HG02884 (cell line): ENCODE measurements around the gene NBEA.

Experiments
- ATAC-seq: cut with Tn5 transposase; IDR thresholded peaks from one replicate; pipeline ENCODE4 v1.9.1; 2021; ENCODE audit warnings: mild to moderate bottlenecking, moderate library complexity; ENCODE audit not compliant: unreplicated experiment

The NBEA gene

DNA sequence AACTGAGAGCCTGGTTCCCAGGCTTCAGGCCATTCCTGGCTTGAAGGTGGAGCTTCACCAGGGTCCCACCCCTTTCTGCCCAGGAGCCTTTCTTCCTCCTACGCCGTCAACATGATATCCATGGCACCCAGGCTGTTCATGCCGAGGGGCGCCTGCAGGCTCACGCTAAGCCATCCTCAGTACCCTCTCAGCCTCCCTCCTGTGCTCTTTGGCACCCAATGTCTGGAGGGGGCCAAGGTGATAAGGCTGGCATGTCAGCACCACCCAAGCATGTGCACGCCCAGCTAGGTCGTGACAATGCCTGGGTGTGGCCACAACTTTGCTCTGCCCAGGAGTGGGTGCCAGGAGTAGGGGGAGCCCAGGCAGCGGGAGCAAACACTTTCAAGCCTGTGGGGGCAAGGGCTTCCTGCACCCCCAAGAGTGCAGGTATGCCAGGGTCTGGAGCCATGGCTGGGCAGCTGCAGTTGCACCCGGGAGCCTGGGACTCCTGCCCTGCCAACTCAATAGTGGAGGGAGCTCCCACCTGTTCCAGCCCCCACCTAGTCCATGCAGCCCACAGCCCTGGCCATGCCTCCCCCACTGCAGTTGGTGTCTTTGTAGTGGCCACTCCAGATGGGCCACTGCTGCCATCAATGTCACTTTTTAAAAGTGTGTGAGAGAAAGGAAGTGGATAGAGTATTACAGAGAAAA is 314.5 kb downstream of the NBEA start:
- no peak for ATAC-seq

DNA sequence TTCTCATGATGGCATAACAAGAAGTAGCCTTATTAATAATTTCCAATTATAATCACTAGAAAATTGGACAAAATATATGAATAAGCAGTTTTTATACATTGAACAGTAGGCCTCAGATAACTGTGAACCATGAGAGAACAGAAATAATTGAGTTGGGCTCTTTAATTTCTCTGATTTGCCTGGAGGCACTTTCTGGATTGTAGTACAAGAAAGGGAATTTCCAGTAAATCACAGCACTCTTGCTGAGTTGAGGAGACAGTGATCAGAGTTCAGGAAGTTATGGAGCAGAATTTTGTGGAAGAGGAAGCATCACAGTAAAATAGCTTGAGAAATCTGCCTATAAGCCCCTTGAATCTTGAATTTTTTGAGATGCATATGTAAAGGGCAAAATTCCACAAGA is 318.2 kb downstream of the NBEA start:
- ATAC-seq: no peak

DNA sequence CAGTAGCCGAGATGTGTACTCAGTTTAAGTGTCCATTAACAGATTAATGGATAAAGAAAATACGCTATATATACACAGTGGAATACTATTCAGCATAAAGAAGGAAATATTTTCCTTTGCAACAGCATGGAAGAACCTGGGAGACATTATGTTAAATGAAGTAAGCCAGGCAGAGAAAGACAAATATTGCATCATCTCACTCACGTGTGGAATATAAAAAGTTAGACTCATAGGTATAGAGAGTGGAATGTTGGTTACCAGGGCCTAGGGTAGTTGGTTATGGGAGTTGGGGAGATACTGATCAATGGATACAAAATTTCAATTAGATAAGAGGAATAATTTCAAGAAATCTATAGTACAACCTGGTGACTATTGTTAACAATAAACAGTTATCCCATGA is 324.3 kb downstream of the NBEA start:
- no peak for ATAC-seq

DNA sequence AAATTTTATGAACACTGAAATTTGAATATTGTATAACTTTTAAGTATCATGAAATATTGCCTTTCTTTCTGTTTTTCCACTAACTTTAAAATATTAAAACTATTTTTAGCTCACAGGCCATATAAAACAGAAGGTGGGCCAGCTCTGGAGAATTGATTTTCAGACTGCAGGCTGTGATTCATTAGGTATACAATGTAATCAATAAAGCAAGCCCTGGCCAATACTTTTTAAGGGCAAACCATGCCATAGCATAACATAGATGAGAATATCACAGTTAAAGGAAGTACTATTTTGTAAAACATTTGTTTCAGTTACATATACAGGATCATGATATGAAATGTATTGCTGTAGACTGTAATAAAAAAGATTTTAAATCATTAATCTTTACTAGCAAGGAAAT is 336.8 kb downstream of the NBEA start:
- ATAC-seq: no peak

DNA sequence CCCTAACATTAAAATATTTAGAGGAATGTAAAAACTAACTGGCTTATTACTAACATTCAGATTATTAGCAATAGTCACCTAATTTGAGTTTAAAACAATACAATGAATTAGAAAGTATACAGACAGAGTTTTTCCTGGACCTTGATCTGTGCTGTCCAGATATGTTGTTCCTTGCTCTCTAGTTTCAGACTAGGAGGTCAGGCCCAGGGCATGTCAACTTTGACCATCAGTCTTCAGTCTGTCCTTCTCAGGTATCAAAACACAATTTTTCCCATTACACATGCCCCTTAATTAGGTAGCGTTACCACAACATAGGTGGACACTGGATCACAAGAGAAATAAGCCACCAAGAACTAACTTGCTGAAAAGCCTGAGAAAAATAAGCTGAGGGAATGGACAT is 337.4 kb downstream of the NBEA start:
- no peak for ATAC-seq

DNA sequence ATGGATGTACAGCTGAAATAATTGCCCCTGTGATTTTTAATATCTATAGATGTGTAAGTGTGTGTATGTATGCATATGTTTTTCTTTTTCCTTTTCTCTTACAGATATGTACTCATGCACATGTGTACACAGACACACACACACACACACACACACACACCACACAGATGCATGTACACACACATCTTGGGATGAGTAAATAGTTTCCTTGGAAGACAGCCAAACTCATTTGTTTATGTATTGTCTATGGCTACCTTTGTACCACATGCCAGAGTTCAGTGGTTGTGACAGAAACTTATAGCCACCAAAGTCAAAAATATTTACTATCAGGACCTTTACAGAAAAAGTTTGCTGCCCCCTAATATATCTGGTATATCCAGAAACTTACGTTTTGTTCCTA is 341.8 kb downstream of the NBEA start:
- ATAC-seq: no peak

DNA sequence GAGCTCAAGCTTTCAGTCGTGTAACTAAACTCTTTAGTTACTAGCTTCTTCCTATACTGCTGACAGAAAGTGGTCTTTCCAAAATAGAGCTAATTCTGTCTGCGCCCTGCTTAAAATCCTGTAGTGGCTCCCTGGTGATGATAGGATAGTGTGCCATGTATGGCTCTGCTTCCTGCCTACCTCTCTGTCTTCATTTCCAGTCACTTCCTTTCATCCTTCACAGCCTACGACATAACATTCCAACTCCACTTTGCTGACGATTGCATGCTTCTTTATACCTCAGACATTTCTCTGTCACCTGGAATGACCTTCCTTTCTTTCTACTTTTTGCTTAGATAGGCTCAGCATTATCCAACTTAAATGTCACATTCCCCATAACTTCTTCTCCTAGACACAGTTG is 343.6 kb downstream of the NBEA start:
- ATAC-seq: no peak

DNA sequence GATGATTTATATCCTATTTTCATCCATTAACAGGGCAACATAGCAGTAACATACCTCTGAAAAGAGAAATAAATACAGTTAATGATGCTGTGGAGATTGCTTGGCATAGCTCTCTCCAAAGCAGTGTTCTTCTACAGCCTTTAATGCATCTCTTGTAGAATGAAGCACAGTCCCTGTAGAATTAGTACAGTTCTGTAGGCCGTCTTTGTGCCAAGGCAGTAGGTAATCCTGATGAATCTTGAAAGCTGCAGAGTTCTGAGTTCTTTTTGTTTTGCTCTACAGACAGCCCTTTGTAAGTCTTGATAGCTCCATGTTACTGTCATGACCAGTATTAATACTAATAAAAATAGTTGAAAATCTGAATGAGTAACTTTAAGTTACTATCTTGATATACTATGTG is 350.3 kb downstream of the NBEA start:
- ATAC-seq: no peak

DNA sequence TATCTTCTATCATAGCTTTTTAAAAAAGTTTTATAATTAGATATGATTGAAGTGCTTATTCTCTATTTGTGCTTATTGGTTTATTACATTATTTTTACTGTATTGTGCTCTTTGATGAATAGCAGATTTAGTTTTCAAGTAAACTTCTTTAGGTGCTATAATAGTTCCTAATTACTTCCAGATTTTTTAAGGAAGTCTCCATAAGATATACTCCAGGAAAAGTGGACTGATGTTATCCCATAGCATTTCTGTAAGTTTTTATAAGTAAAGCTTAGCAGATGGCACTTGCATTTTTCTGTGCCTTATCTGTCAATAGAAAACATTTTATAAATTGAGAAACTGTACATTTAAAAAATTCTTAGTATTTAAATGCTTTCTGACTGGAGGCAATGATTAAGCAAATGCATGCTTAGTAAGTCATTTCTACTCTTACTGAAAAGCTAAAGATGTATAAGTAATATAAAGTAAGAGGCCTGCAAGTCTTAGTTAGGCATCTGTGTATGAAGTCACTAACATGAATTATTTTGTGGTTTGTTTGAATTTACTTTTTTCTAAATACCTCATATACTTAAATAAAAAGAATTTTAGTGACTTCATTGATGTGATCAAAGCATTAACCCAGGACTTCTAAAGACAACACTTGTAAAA is 351.6 kb downstream of the NBEA start:
- no peak for ATAC-seq

DNA sequence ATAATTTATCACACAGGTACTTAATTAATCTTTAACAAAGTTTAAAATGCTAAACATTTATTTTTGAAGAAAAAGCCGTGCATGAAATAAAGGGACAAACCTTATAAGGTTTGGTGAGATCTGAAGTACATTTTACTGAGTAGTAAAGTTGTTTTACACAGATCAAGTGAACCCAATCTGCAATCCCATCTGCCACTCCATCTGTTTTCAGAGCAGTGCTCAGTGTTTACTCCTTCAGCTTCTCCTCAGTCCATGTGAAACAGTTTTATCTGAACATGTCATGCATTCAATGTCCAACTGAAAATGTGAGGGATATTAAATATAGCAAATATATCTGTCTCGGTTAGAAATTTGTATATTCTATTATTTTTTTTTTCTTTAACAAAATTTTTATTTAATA is 367.6 kb downstream of the NBEA start:
- no peak for ATAC-seq

DNA sequence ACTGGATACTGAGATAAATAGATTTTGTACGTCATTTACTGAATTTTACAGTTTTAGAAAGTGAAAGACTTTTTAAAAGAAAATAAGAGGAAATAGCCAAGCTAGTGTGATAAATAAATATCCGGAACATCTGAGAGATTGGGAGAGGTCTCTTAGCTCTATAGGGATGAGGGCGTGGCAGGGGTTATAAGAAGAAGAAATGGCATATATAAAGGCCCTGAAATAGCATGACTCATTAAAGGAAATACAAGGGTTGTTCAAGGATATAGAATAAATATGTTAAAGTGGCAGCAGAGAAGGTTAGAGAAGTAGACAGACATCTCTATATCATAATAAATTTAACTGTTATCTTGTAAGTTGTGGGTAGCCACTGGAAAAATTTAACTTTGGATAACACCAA is 390.1 kb downstream of the NBEA start:
- ATAC-seq: no peak

DNA sequence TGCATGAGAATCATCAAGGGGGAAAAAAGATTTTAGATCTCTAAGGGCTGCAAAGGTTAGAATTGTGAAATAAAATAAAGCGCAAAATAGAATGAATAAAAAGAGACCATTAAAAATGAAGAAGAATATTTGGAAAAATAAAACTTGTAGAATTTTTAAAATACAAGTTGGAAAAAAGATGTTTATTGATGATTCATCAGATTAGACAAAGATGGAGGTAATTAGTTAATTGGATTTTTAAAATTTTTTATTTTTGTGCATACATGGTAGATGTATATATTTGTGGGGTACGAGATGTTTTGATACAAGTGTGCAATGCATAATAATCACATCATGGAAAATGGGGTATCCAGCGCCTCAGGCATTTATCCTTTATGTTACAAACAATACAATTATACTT is 391.1 kb downstream of the NBEA start:
- ATAC-seq: no peak

DNA sequence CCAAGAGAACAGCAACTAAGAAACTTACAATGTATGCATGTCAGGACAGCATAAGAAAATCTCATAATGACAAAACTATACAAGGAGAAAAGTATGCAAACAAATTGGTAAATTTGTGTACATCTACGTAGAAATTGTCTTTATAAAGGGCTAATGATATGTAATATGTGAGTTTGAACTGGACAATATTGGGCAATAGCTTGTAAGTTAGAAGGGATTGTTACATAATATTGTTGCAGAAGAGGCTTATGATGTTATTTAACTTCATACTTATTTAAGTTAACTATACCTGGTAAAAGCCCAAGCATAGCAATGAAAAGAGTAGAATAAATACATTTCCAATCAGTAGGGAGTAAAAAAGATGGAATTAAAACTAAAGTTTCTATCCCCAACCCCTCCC is 400.4 kb downstream of the NBEA start:
- ATAC-seq: no peak

DNA sequence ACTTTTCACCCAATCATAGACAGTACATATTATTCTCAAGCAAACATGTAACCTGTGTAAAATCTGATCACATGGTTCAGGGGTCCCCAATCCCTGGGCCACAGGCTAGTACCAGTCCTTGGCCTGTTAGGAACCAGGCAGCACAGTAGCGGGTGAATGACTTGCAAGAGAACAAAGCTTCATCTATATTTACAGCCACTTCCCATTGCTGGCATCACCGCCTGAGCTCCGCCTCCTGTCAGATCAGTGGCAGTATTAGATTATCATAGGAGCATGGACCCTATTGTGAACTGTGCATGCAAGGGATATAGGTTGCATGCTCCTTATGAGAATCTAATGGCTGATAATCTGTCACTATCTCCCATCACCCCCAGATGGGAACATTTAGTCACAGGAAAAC is 401.3 kb downstream of the NBEA start:
- no peak for ATAC-seq

DNA sequence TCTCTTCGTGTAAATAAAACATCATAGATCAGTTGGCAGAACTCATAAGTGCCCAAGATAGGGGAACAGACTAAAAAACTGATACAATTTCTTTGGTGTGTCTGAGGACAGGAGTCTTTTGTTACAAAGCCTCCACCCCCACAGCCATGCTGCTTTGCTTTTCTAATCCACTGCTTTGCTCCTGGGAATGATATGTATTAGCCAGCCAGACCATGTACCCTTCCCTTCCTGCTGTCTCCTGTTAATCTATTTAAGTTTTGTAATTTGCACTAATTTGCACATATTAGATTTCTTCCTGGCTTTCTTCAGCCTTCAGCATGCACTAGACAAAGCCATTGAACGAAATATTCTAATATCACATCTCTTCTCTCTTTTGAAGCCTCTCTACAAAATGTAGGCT is 403.9 kb downstream of the NBEA start:
- ATAC-seq: no peak

DNA sequence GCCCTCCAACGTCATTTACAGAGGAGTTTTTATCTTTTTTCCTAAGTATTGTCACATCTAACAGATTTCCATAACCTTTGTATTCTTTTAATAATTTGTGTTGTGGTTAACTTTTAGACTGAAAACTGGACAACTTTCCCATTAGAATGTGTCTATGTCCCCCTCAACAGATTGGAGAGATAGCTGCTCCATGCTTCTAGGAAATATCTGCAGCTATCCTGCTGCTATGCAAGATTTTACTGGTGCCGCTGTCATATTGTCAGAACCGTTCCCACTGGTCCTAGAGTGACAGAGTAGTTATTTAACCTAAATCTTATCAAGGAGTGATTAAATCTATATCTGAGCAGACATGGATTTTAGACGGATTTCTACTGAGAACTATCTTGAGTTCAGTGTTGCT is 404.4 kb downstream of the NBEA start:
- ATAC-seq: no peak

DNA sequence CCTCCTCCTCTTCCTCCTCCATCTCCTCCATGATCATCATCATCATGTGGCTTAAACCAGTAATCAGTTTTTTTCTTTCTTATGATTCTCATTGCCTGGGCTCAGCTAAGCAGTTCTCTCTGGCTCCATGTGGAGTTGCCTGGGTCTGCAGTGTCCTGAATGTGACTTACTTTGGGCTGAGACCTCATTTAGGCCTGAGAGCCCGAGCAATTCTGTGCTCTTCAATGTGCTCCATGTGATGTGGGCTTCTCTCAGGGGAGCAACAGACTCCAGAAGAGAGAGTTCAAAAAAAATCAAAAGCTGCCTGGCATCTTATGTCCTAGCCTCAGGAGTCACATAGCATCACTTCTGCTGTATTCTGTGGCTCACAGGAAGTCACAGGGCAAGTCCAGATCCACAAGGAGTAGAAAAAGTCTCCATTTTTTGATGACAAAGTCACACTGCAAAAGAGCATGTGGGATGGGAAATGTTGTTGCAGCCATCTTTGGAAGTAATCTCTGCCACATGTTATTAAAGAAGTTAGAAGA is 405.7 kb downstream of the NBEA start:
- ATAC-seq: no peak

DNA sequence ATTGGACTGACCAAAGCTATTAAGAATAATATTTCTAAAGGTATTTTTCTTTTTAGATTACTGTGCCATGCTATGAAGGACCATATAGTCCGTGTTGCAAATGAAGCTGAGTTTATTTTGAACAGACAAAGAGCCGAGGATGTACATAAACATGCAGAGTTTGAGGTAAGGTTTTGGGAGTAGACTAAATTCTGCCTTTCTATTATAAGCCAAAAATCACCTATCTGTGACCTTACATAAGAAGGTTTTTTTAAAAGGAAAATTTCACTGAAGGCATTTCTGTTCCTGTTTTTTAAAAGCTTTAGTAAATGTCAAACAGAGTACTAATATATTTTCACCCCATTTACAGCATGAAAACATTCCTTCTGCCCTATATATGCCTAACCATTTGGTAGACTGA is 407.0 kb downstream of the NBEA start:
- no peak for ATAC-seq

DNA sequence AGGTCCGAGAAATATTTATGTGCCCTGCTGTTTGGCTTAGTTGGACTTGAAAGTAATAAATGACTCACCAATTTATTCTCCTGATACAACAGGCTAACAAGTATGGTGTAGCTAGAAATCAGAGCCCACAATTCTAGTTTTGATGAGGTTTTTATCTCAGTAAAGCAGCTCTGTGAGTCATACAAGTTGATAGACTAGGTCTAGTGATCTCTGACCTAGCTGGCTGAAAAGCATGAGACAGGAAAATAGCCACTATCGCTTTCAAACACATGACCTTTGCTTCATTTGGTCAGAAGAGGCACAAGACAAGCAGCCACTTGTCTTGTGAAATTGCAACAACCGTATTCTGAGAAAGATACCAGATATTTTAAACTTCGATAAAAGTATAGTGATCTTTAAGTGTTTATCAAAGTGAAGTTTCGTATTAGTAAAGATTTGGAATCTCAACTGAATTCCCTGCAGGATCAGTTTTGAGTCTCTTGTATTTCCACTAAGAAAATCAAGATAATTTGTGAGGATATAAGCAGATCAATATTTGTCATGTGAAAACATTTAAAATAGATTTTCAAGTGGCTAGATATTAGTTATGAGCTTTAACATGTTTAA is 407.7 kb downstream of the NBEA start:
- peak; percentile 54 for ATAC-seq

DNA sequence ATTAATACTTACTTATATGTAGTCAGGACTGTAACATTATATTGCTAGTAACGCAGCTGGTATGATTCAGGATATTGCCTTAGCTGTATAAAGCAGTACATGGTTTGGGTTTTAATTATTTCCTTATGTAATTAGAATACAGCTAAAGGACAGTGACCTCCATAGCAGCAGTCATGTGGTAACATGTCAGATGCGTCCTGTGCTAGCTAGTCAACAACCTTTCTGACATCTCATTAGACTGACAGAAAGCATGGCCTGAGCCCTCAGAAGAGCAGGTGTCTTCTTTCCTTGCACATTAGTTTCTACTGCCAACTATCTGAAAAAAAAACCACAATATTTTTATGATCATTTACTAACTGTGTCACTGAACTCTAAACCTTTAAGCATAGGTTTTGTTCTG is 412.2 kb downstream of the NBEA start:
- no peak for ATAC-seq

DNA sequence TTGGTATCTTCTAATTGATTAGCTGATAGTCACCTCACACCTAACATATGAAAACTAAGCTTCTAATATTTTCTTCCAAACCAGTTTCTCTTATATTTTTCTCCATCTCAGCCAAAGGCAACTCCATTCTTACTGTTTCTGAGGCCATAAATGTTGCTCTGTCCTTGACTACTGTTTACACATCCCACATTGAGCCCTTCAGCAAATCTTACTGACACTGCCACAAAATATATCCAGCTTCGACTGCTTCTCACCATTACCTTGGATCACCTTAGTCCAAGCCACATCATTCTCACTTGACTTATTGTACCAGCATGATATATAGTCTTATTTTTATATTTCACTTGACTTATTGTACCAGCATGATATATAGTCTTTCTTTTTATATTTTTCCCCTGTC is 412.8 kb downstream of the NBEA start:
- ATAC-seq: no peak

DNA sequence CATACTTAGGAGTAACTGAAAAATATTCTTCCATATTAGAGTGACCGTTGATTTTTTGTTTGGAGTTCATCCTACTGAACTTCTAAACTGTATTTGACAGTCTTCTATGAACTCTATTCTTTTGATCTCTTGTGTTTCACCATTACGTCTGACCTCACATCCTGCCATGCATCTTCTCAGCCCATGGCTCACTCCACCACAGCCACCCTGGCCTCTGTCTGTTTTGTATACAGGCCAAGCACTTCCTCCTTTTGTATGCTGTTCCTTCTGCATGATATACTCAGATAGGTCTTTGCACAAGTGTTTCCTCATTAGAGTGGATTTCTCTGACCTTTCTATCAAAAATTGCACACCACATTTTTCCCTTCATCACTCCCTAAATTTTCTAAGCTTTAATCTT is 414.5 kb downstream of the NBEA start:
- no peak for ATAC-seq
